Measurements from ENCODE around the gene ZFAND3. TPM values are rescaled to one million over a fixed set of nuclear protein-coding genes. Genes with fewer than 3 reads are reported as not detected.

Gene ZFAND3
- total RNA-seq, 6 donors from 2014 or later, result 26.2 to 66.4 (median 55.5) TPM

- Histone ChIP-seq H3K4me1 (peaks cover 0 to 23% (median 15%) of the 10 kb centered on the region in 4 donors), H3K4me3 (no peak overlapping the region), H3K36me3 (peaks cover 0 to 6% (median 0%) of the 10 kb centered on the region in 4 donors), H3K9me3 (no peaks in the 10 kb centered on the region), H3K27me3 (no peaks in the 10 kb centered on the region), H3K27ac (no peak overlapping the region)
- 84 to 93% methylated on average over 3 of the region's 3 CpGs for WGBS, 2 donors
- no peak for DNase-seq
- no peak for TF ChIP-seq POLR2AphosphoS5 (IDR thresholded peaks at IDR 0.05)
- TF ChIP-seq POLR2A (IDR thresholded peaks at IDR 0.05), result no peak
- no peak for TF ChIP-seq EP300 (IDR thresholded peaks at IDR 0.05)
- TF ChIP-seq CTCF (IDR thresholded peaks at IDR 0.05), result no peak
- ATAC-seq (ENCODE audit: low FRiP score in 2 of 2), result peak in 1 of 2 donors; percentile 53
Measured at GRCh38 chr6:37919417-37920157, 100.1 kb downstream of the ZFAND3 start.

- H3K27ac ChIP-seq, result no peak overlapping the region
- H3K4me1 ChIP-seq, result peaks cover 0 to 15% (median 13%) of the 10 kb centered on the region in 4 donors
- no peak for ATAC-seq (ENCODE audit: low FRiP score in 2 of 2)
- H3K4me3 ChIP-seq, result no peak overlapping the region
- WGBS, 2 donors, result 51 to 75% methylated on average over 2 of the region's 2 CpGs
- no peak for DNase-seq
- H3K27me3 ChIP-seq, result no peaks in the 10 kb centered on the region
- peaks cover 0 to 6% (median 0%) of the 10 kb centered on the region in 4 donors for H3K36me3 ChIP-seq
- no peaks in the 10 kb centered on the region for H3K9me3 ChIP-seq
- TF ChIP-seq POLR2AphosphoS5 (IDR thresholded peaks at IDR 0.05) (no peak), EP300 (IDR thresholded peaks at IDR 0.05) (no peak), POLR2A (IDR thresholded peaks at IDR 0.05) (no peak)
Measured at GRCh38 chr6:37920667-37921066, 101.1 kb downstream of the ZFAND3 start.

- Histone ChIP-seq H3K4me1 (peaks cover 0 to 12% (median 11%) of the 10 kb centered on the region in 4 donors), H3K9me3 (no peaks in the 10 kb centered on the region), H3K4me3 (no peak overlapping the region), H3K27ac (no peak overlapping the region), H3K27me3 (no peaks in the 10 kb centered on the region), H3K36me3 (no peaks in the 10 kb centered on the region)
- 91 to 95% methylated on average over 1 of the region's 1 CpG for WGBS, 2 donors
- DNase-seq (no peak), ATAC-seq (ENCODE audit: low FRiP score in 2 of 2) (no peak)
- TF ChIP-seq POLR2AphosphoS5 (IDR thresholded peaks at IDR 0.05), result no peak
- TF ChIP-seq POLR2A (IDR thresholded peaks at IDR 0.05), result no peak
- no peak for TF ChIP-seq EP300 (IDR thresholded peaks at IDR 0.05)
- no peak for TF ChIP-seq CTCF (IDR thresholded peaks at IDR 0.05)
Measured at GRCh38 chr6:37922563-37922962, 103.0 kb downstream of the ZFAND3 start.

- DNase-seq (no peak), ATAC-seq (ENCODE audit: low FRiP score in 2 of 2) (no peak)
- Histone ChIP-seq H3K4me1 (peaks cover 0 to 18% (median 10%) of the 10 kb centered on the region in 4 donors), H3K4me3 (no peak overlapping the region), H3K27me3 (no peaks in the 10 kb centered on the region), H3K27ac (no peak overlapping the region), H3K9me3 (no peaks in the 10 kb centered on the region), H3K36me3 (no peaks in the 10 kb centered on the region)
- TF ChIP-seq CTCF (IDR thresholded peaks at IDR 0.05), result no peak
Measured at GRCh38 chr6:37923514-37923913, 104.0 kb downstream of the ZFAND3 start.

- Histone ChIP-seq H3K27me3 (no peaks in the 10 kb centered on the region), H3K4me3 (no peak overlapping the region), H3K4me1 (peaks cover 0 to 16% (median 3%) of the 10 kb centered on the region in 4 donors), H3K36me3 (no peaks in the 10 kb centered on the region), H3K27ac (no peak overlapping the region), H3K9me3 (no peaks in the 10 kb centered on the region)
- no peak for TF ChIP-seq POLR2AphosphoS5 (IDR thresholded peaks at IDR 0.05)
- TF ChIP-seq POLR2A (IDR thresholded peaks at IDR 0.05), result no peak
- TF ChIP-seq EP300 (IDR thresholded peaks at IDR 0.05), result no peak
- TF ChIP-seq CTCF (IDR thresholded peaks at IDR 0.05), result no peak
- no peak for DNase-seq
- 86 to 88% methylated on average over 4 of the region's 4 CpGs for WGBS, 2 donors
- ATAC-seq (ENCODE audit: low FRiP score in 2 of 2), result no peak
Measured at GRCh38 chr6:37926661-37927060, 107.1 kb downstream of the ZFAND3 start.

Data from upper lobe of left lung (tissue), 6 donors.